Neutrophil (primary cell): Measurements from ENCODE around the gene PHYH.

Source experiments
- H3K27ac ChIP-seq: fragments of 200-600 bp; sonication (generic); 2 replicates; pipeline ENCODE4 v1.5.1; 2016; ENCODE audit warnings: mild to moderate bottlenecking, moderate library complexity
- H3K27me3 ChIP-seq: fragments of 200-600 bp; sonication (generic); 2 replicates; pipeline ENCODE4 v1.6.0; 2016; ENCODE audit warnings: mild to moderate bottlenecking
- H3K36me3 ChIP-seq: fragments of 200-600 bp; sonication (generic); 2 replicates; pipeline ENCODE4 v1.5.1; 2017
- H3K4me1 ChIP-seq, 2 experiments: fragments of 200-600 bp in 1 of 2; sonication (generic) in 1 of 2; 1 replicate in 1 of 2; 2 replicates in 1 of 2; pipeline versions ENCODE4 v1.5.1 to v1.6.1; 2013 to 2016; ENCODE audit warnings: low read depth in 1 of 2, low read length in 1 of 2, mild to moderate bottlenecking in 1 of 2, moderate library complexity in 1 of 2; ENCODE audit not compliant: control insufficient read depth in 1 of 2, insufficient read depth in 1 of 2
- H3K4me3 ChIP-seq, 2 experiments: fragments of 200-600 bp in 1 of 2; sonication (generic) in 1 of 2; 1 replicate in 1 of 2; 2 replicates in 1 of 2; pipeline ENCODE4 v1.5.1; 2013 to 2016; ENCODE audit warnings: low read depth in 1 of 2, low read length in 1 of 2, mild to moderate bottlenecking in 1 of 2, moderate library complexity in 1 of 2
- H3K9me3 ChIP-seq: fragments of 200-600 bp; sonication (generic); 2 replicates; pipeline ENCODE4 v1.5.1; 2016
- TF ChIP-seq, protein P1 (sequence below): fragments of 200-600 bp; sonication (generic); IDR thresholded peaks from 2 replicates; pipeline ENCODE4 v1.5.1; 2016; ENCODE audit warnings: antibody characterized with exemption

Gene PHYH

DNA sequence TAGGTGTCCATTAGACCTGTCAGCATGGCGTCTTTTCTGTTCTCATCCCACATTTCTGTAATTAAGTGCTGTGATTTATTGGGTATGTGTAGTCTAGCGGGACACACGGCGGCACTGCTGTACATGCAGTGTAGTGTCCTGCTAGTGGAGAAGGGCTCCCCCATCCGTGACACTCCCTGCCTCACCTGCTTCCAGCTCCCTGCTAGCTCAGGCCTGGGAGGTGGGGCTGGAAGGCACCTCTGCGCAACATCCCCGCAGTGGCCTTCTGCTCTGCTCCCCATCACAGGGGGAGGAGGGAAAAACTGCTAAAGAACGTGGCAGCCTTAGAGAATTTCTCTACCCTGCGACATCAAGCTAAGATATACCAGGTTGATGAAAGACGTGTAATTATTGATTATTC is 28.7 kb upstream of the PHYH start:
- no peak overlapping the region for H3K27ac ChIP-seq
- TF ChIP-seq, protein P1, sequence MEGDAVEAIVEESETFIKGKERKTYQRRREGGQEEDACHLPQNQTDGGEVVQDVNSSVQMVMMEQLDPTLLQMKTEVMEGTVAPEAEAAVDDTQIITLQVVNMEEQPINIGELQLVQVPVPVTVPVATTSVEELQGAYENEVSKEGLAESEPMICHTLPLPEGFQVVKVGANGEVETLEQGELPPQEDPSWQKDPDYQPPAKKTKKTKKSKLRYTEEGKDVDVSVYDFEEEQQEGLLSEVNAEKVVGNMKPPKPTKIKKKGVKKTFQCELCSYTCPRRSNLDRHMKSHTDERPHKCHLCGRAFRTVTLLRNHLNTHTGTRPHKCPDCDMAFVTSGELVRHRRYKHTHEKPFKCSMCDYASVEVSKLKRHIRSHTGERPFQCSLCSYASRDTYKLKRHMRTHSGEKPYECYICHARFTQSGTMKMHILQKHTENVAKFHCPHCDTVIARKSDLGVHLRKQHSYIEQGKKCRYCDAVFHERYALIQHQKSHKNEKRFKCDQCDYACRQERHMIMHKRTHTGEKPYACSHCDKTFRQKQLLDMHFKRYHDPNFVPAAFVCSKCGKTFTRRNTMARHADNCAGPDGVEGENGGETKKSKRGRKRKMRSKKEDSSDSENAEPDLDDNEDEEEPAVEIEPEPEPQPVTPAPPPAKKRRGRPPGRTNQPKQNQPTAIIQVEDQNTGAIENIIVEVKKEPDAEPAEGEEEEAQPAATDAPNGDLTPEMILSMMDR, result no peak
- no peaks in the 10 kb centered on the region for H3K9me3 ChIP-seq
- H3K4me3 ChIP-seq, result no peak overlapping the region
- peaks cover 91% of the 10 kb centered on the region for H3K36me3 ChIP-seq
- no peaks in the 10 kb centered on the region for H3K4me1 ChIP-seq
- no peaks in the 10 kb centered on the region for H3K27me3 ChIP-seq

DNA sequence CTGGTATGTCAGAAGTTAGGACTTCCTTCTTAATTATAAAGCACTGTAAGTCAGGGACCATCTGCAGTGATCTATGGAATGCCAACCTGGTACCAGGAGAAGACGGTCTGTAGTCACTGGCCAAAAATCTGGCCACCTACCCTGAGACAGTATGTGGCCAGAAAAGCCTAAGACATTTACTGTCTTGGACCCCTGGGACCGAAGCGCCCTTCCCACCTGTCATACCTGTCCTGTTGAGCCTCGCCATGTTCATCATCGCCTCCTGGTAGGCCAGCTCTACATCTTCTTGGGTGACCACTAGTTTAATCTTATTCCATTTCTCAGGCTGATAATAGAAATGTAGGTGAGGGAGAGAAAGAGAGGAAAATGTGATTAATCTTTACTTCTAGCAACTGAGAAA is 28.3 kb upstream of the PHYH start:
- Histone ChIP-seq H3K36me3 (peaks cover 90% of the 10 kb centered on the region), H3K27ac (no peak overlapping the region), H3K4me3 (no peak overlapping the region), H3K4me1 (no peaks in the 10 kb centered on the region), H3K9me3 (no peaks in the 10 kb centered on the region), H3K27me3 (no peaks in the 10 kb centered on the region)
- TF ChIP-seq, protein P1, result no peak

DNA sequence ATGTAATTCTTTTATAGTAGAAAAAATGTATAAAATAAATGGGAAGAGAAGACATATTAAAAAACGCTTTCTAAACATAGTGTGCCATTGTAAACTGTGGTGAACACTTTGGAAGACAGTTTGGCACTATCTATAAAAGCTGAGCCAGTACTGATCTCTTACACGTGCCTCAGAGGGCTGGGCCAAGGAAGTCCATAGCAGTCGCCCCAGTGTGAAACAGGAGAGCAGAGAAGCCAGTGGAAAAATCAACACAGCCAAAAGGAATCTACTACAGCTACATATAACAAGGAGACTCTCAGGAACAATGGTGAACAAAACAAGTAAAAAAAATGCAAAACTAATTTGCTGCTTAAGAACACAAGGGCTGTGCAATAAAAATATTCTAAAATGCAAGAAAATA is 27.7 kb upstream of the PHYH start:
- Histone ChIP-seq H3K27ac (no peak overlapping the region), H3K9me3 (no peaks in the 10 kb centered on the region), H3K27me3 (no peaks in the 10 kb centered on the region), H3K36me3 (peaks cover 90% of the 10 kb centered on the region), H3K4me3 (no peak overlapping the region), H3K4me1 (no peaks in the 10 kb centered on the region)
- TF ChIP-seq, protein P1, result no peak

DNA sequence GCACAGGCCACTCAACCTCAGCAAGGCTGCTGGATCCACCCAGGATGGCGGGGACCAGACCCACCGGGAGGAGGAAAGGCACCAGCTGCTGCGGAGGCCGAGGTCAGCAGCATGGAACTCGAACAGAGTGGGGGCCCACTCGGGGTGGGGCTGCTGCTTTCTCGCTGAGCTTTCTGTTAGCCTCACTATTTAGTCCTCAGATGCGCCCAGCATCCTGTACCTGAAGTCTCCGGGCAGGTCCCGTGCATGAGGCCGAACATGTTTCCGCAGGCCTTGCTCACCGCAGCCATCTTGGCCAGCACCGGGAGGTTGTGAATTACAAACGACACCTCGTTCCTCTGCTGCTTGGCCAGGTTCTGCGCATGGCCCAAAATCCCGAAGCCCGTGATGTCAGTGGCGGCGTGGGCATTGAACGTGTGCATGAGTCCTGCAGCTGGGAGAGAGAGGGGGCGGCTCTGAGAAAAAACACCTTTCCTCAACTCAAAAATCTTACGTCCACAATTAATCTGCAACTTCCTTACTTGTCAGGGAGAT is 22.8 kb upstream of the PHYH start:
- Histone ChIP-seq H3K4me1 (no peaks in the 10 kb centered on the region), H3K9me3 (no peaks in the 10 kb centered on the region), H3K4me3 (no peak overlapping the region), H3K27ac (no peak overlapping the region), H3K36me3 (peaks cover 77% of the 10 kb centered on the region), H3K27me3 (no peaks in the 10 kb centered on the region)
- TF ChIP-seq, protein P1, result no peak

DNA sequence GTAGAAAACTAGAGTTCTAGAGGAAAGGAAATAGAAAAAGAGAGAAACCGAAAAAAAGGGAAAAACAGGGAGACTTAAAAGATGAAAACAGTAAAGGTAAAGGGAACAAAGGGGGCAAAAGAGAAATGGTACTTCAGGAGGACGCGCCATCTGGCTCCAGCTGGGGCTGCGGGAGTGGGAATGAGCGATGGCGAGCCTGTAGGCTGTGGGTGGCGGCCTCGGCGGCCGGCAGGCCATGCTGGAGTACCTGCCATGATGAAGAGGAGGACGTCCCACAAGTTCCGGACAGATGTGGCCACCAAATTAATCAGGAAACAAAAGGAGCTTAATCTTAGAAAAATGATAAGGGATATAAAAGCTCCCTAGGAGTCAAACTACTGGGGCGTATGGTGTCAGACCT is 21.7 kb upstream of the PHYH start:
- H3K27ac ChIP-seq, result no peak overlapping the region
- TF ChIP-seq, protein P1, result no peak
- peaks cover 68% of the 10 kb centered on the region for H3K36me3 ChIP-seq
- no peak overlapping the region for H3K4me3 ChIP-seq
- H3K27me3 ChIP-seq, result no peaks in the 10 kb centered on the region
- no peaks in the 10 kb centered on the region for H3K4me1 ChIP-seq
- H3K9me3 ChIP-seq, result no peaks in the 10 kb centered on the region

DNA sequence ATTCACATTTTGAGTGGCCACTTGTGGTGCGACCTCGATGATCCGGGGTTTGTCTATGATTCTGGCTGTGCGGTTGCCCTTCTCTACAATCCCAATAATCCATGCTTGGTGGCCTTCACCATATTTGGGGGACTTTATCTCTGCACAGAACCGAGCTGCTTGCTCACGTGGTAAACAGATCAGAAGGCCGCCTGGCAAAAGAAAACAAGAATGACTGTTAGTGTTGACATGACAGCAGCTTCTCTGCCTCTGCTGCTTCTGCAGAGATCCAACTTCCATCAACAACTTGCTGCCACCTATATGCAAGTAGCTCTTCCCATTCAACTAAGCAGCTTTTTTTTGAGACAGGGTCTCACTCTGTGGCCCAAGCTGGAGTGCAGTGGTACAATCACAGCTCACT is 19.3 kb upstream of the PHYH start:
- H3K36me3 ChIP-seq, result peaks cover 49% of the 10 kb centered on the region
- no peaks in the 10 kb centered on the region for H3K4me1 ChIP-seq
- H3K4me3 ChIP-seq, result no peak overlapping the region
- H3K27me3 ChIP-seq, result no peaks in the 10 kb centered on the region
- TF ChIP-seq, protein P1, result no peak
- no peak overlapping the region for H3K27ac ChIP-seq
- H3K9me3 ChIP-seq, result no peaks in the 10 kb centered on the region
